H9 (cell line): ENCODE measurements around the gene SETDB1. TPM values are rescaled to one million over a fixed set of nuclear protein-coding genes. Genes with fewer than 3 reads are reported as not detected.

Source experiments
- DNase-seq: peaks from one replicate; pipeline ENCODE4 v3.0.0-alpha.2; 2017
- H2AFZ ChIP-seq: one replicate; pipeline ENCODE4 v1.6.1; 2013; ENCODE audit warnings: mild to moderate bottlenecking, low read length, control low read depth, moderate library complexity
- H2AK5ac ChIP-seq: 2 replicates; pipeline ENCODE4 v1.6.1; 2013; ENCODE audit warnings: low read length, control low read depth, mixed read lengths; ENCODE audit not compliant: insufficient read length
- H2BK120ac ChIP-seq: one replicate; pipeline ENCODE4 v1.6.1; 2013; ENCODE audit warnings: low read depth, mild to moderate bottlenecking, low read length, control low read depth, inconsistent platforms; ENCODE audit not compliant: poor library complexity, severe bottlenecking
- H2BK12ac ChIP-seq: 2 replicates; pipeline ENCODE4 v1.6.1; 2013; ENCODE audit warnings: low read length, control low read depth, mixed read lengths, low read depth; ENCODE audit not compliant: insufficient read length
- H2BK15ac ChIP-seq: 2 replicates; pipeline ENCODE4 v1.6.1; 2013; ENCODE audit warnings: low read depth, low read length, control low read depth
- H2BK20ac ChIP-seq: one replicate; pipeline ENCODE4 v1.6.1; 2013; ENCODE audit warnings: low read depth, mild to moderate bottlenecking, low read length, control low read depth, inconsistent platforms; ENCODE audit not compliant: poor library complexity, severe bottlenecking
- H2BK5ac ChIP-seq: 2 replicates; pipeline ENCODE4 v1.6.1; 2013; ENCODE audit warnings: low read length, control low read depth, mixed read lengths; ENCODE audit not compliant: insufficient read length
- H3K14ac ChIP-seq: 2 replicates; pipeline ENCODE4 v1.6.1; 2013; ENCODE audit warnings: low read length, control low read depth; ENCODE audit not compliant: insufficient read depth
- H3K18ac ChIP-seq: 2 replicates; pipeline ENCODE4 v1.6.1; 2013; ENCODE audit warnings: low read depth, mild to moderate bottlenecking, mixed read lengths, low read length, control low read depth; ENCODE audit not compliant: insufficient read length
- H3K23ac ChIP-seq: 2 replicates; pipeline ENCODE4 v1.6.1; 2013; ENCODE audit warnings: low read length, control low read depth, mixed read lengths, low read depth; ENCODE audit not compliant: insufficient read length
- H3K23me2 ChIP-seq: 2 replicates; pipeline ENCODE4 v1.6.1; 2013; ENCODE audit warnings: low read depth, mild to moderate bottlenecking, mixed read lengths, low read length, control low read depth; ENCODE audit not compliant: insufficient read length, poor library complexity, severe bottlenecking
- H3K27ac ChIP-seq: 2 replicates; pipeline ENCODE4 v1.5.1; 2013; ENCODE audit warnings: low read length, control low read depth, mixed read lengths, low read depth; ENCODE audit not compliant: insufficient read length
- H3K27me3 ChIP-seq: 2 replicates; pipeline ENCODE4 v1.6.1; 2013; ENCODE audit warnings: low read length, control low read depth, inconsistent platforms; ENCODE audit not compliant: insufficient read depth
- H3K4ac ChIP-seq: 2 replicates; pipeline ENCODE4 v1.6.1; 2013; ENCODE audit warnings: low read depth, mild to moderate bottlenecking, control low read depth, inconsistent platforms, low read length, moderate library complexity
- H3K4me1 ChIP-seq: 2 replicates; pipeline ENCODE4 v1.6.1; 2013; ENCODE audit warnings: low read length, control low read depth, inconsistent platforms; ENCODE audit not compliant: insufficient read depth
- H3K4me2 ChIP-seq: 2 replicates; pipeline ENCODE4 v1.6.1; 2013; ENCODE audit warnings: low read length, control low read depth, mixed read lengths; ENCODE audit not compliant: insufficient read length, insufficient read depth
- H3K56ac ChIP-seq: 2 replicates; pipeline ENCODE4 v1.6.1; 2013; ENCODE audit warnings: low read depth, mild to moderate bottlenecking, mixed read lengths, low read length, control low read depth; ENCODE audit not compliant: insufficient read length
- H3K79me1 ChIP-seq: 2 replicates; pipeline ENCODE4 v1.6.1; 2013; ENCODE audit warnings: low read depth, mild to moderate bottlenecking, moderate library complexity, low read length, control low read depth, inconsistent platforms; ENCODE audit not compliant: insufficient read depth, poor library complexity, severe bottlenecking
- H3K79me2 ChIP-seq: 2 replicates; pipeline ENCODE4 v1.6.1; 2013; ENCODE audit warnings: low read length, control low read depth, inconsistent platforms; ENCODE audit not compliant: insufficient read depth
- H3K9ac ChIP-seq: 2 replicates; pipeline ENCODE4 v1.6.1; 2013; ENCODE audit warnings: low read length, control low read depth, mixed read lengths; ENCODE audit not compliant: insufficient read length; ENCODE audit errors: extremely low read depth
- H3K9me3 ChIP-seq: one replicate; pipeline ENCODE4 v1.6.1; 2013; ENCODE audit warnings: low read depth, low read length, inconsistent platforms; ENCODE audit not compliant: control insufficient read depth
- H3T11ph ChIP-seq: one replicate; pipeline ENCODE4 v1.6.1; 2013; ENCODE audit warnings: mild to moderate bottlenecking, low read length, control low read depth, inconsistent platforms
- H4K20me1 ChIP-seq: one replicate; pipeline ENCODE4 v1.6.1; 2013; ENCODE audit not compliant: control insufficient read depth, insufficient read length, insufficient read depth
- H4K5ac ChIP-seq: 2 replicates; pipeline ENCODE4 v1.6.1; 2013; ENCODE audit warnings: low read depth, mild to moderate bottlenecking, mixed read lengths, low read length, control low read depth; ENCODE audit not compliant: insufficient read length
- H4K8ac ChIP-seq: replicated peaks from 2 replicates; pipeline ENCODE4 v1.6.1; 2013; ENCODE audit warnings: low read length, control low read depth, mixed read lengths, low read depth; ENCODE audit not compliant: insufficient read length
- H4K91ac ChIP-seq: 2 replicates; pipeline ENCODE4 v1.6.1; 2013; ENCODE audit warnings: low read depth, mild to moderate bottlenecking, moderate library complexity, mixed read lengths, low read length, control low read depth; ENCODE audit not compliant: insufficient read length
- H3K27ac Mint-ChIP-seq, 3 experiments: 2 replicates in 2 of 3; 3 replicates in 1 of 3; pipeline ENCODE4 v1.8.0; 2020 to 2021; ENCODE audit warnings: mixed read lengths in 3 of 3, mild to moderate bottlenecking in 1 of 3, moderate library complexity in 1 of 3
- H3K27me3 Mint-ChIP-seq: 2 replicates; pipeline ENCODE4 v1.8.0; 2021; ENCODE audit warnings: low read depth, mild to moderate bottlenecking, moderate library complexity, mixed read lengths
- H3K36me3 Mint-ChIP-seq, 3 experiments: 2 replicates in 2 of 3; 3 replicates in 1 of 3; pipeline ENCODE4 v1.8.0; 2020 to 2021; ENCODE audit warnings: low read depth in 3 of 3, mixed read lengths in 3 of 3; ENCODE audit not compliant: insufficient read depth in 1 of 3
- H3K4me1 Mint-ChIP-seq, 2 experiments: 2 replicates each; pipeline ENCODE4 v1.8.0; 2020; ENCODE audit warnings: mixed read lengths in 2 of 2
- H3K4me3 Mint-ChIP-seq, 2 experiments: 2 replicates in 1 of 2; 3 replicates in 1 of 2; pipeline ENCODE4 v1.8.0; 2020 to 2021; ENCODE audit warnings: mild to moderate bottlenecking in 2 of 2, mixed read lengths in 2 of 2, moderate library complexity in 1 of 2
- H3K9me3 Mint-ChIP-seq, 2 experiments: 2 replicates in 1 of 2; 3 replicates in 1 of 2; pipeline ENCODE4 v1.8.0; 2020; ENCODE audit warnings: mild to moderate bottlenecking in 2 of 2, mixed read lengths in 2 of 2, moderate library complexity in 1 of 2
- WGBS: extraction: QIAGEN DNeasy Blood & Tissue Kit; methylation state at CpG from one replicate; pipeline ENCODE4 v1.1.7; 2013; ENCODE audit warnings: missing lambda C conversion rate, low lambda C conversion rate, mixed read lengths; ENCODE audit not compliant: insufficient read length; ENCODE audit errors: extremely low coverage; 5-methylcytosine and 5-hydroxymethylcytosine counted together
- total RNA-seq: library from RNA; stranded (reverse); gene quantifications from 2 replicates; pipeline ENCODE4 v1.2.1, GENCODE V29; 2021
- TF ChIP-seq, protein P1 (sequence below): fragments of 200-600 bp; sonication (generic); conservative IDR thresholded peaks from 3 replicates; pipeline ENCODE4 v1.8.0; 2021; ENCODE audit warnings: antibody characterized with exemption, mild to moderate bottlenecking

Gene SETDB1
- total RNA-seq, 1 experiment from 2014 or later: 62.1 TPM

DNA sequence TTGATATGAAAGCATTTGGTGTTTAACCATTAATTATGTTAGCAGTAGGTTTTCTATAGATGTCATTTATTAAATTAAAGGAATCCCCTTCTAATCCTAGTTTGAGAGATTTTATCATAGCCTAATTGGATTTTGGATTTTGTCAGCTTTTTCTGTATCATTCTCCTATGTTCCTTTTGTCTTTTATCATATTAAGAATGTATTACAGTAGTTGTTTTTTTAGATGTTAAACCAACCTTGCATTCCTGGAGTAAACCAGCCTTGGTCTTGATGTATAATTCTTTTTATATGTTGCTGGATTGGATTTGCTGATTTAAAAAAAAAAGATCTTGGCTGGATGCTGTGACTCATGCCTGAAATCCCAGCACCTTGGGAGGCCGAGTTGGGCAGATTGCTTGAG lies 5.6 kb downstream of the SETDB1 start:
- H3K36me3 Mint-ChIP-seq: peaks cover 59 to 82% (median 80%) of the 10 kb centered on the region in 3 experiments
- Histone ChIP-seq H2AFZ (no peak overlapping the region), H4K5ac (no peak overlapping the region)

More for the DNA sequence above, 5.6 kb downstream of the SETDB1 start:
- Histone ChIP-seq H2BK20ac (no peak overlapping the region), H3K9me3 (no peaks in the 10 kb centered on the region), H3K23me2 (no peaks in the 10 kb centered on the region), H3K4ac (no peak overlapping the region), H3K9ac (no peak overlapping the region), H2BK15ac (no peak overlapping the region), H2BK12ac (no peak overlapping the region), H2AK5ac (no peak overlapping the region), H3K79me1 (no peaks in the 10 kb centered on the region), H4K91ac (no peak overlapping the region), H3K27ac (no peak overlapping the region), H3K14ac (no peak overlapping the region), H3K56ac (no peak overlapping the region), H3K4me2 (no peak overlapping the region), H3K27me3 (no peaks in the 10 kb centered on the region), H3K79me2 (no peaks in the 10 kb centered on the region), H4K20me1 (no peaks in the 10 kb centered on the region), H4K8ac (no peak overlapping the region), H2BK120ac (no peak overlapping the region), H3K4me1 (no peaks in the 10 kb centered on the region), H3K18ac (no peak overlapping the region), H2BK5ac (no peak overlapping the region), H3K23ac (no peak overlapping the region), H3T11ph (no peak overlapping the region)
- H3K4me3 Mint-ChIP-seq: no peak overlapping the region
- H3K9me3 Mint-ChIP-seq: peaks cover 0 to 5% of the 10 kb centered on the region in 2 experiments; a peak in 3 of 5 replicates
- no CpG with 5 or more reads among the region's 1 CpG for WGBS
- TF ChIP-seq, protein P1, sequence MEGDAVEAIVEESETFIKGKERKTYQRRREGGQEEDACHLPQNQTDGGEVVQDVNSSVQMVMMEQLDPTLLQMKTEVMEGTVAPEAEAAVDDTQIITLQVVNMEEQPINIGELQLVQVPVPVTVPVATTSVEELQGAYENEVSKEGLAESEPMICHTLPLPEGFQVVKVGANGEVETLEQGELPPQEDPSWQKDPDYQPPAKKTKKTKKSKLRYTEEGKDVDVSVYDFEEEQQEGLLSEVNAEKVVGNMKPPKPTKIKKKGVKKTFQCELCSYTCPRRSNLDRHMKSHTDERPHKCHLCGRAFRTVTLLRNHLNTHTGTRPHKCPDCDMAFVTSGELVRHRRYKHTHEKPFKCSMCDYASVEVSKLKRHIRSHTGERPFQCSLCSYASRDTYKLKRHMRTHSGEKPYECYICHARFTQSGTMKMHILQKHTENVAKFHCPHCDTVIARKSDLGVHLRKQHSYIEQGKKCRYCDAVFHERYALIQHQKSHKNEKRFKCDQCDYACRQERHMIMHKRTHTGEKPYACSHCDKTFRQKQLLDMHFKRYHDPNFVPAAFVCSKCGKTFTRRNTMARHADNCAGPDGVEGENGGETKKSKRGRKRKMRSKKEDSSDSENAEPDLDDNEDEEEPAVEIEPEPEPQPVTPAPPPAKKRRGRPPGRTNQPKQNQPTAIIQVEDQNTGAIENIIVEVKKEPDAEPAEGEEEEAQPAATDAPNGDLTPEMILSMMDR: no peak
- H3K27me3 Mint-ChIP-seq: no peaks in the 10 kb centered on the region
- DNase-seq: no peak
- H3K4me1 Mint-ChIP-seq: peaks cover 0 to 3% of the 10 kb centered on the region in 2 experiments; a peak in 1 of 4 replicates
- no peak overlapping the region for H3K27ac Mint-ChIP-seq
